GM21576 (cell line): ENCODE results near the gene TAPT1.
A peak's percentile ranks its signal among the peaks of the same experiment; 100 is the strongest.

Experiments used
- ATAC-seq: cut with Tn5 transposase; IDR thresholded peaks from one replicate; pipeline ENCODE4 v1.9.1; 2021; ENCODE audit warnings: mild to moderate bottlenecking, moderate library complexity; ENCODE audit not compliant: unreplicated experiment

Gene TAPT1

DNA sequence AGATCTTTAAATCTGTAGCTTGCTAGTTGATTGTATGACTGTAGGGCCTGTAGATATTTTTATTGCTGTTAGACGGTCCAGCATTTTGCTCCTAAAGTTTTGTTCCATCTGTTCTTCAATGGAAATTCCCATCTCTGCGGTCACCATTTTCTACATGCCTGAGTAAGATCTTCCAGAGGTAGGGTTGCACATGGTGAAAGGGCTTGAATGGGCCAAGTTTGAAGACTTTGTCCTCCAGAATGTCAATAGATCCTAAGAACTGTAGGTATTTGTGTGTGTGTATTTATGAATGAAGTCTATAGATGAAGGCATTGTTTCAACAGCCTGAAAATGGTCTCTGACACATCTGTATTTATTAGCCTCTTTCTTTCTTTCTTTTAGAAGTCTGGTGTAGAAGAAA is 22.3 kb upstream of the TAPT1 start:
- no peak for ATAC-seq

DNA sequence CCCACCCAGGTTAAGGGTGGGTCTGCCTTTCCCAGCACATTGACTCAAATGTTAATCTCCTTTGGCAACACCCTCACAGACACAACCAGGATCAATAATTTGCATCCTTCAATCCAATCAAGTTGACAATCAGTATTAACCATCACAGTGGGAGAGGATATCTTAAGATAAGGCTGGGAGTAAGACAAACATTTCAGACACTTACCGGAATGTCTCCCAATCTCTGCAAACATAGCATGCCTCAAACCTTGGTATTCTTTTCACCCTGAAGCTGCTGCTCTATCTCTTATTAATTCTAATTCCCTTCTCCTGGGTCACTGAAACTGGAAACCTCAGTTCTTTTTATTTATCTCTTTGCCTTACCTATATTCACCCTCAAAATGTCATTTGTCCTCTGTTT is 19.0 kb upstream of the TAPT1 start:
- ATAC-seq, result no peak

DNA sequence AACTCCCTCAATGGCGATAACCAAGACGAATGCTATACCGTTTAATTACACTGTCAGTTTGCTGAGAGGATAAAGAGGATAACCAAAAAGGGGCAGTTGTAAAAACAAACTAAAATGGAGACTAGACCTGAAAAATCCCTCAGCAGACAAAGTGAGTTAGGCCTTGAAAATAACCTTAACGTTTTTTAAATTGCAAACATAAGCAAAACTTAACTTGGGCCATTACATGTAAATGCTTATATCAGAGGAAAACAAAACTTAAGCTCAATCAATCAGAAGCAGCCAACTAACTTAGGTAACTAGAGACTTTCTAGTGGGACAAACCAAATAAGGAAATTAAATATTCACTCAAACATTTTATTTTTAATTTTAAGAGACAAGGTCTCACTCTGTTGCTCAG is 17.0 kb upstream of the TAPT1 start:
- ATAC-seq, result no peak

DNA sequence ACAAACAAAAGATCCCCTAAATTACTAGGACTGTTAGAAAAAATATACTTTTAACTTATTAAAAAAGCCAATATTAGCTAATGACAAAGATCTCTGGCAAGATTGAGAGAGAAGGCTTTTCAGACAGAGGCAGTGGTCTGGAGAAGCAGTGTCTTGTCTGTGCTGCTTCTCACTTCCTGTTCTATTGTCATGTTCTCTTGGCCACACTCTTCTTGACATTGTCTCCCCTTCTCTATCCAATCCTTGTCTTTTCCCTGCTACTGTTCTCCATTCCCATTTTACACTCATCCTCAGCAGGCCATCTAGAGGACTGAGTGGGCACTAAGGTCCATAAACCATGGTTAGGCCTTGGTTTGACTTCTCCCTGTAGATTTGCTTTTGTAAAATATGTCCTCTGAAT is 14.0 kb upstream of the TAPT1 start:
- ATAC-seq, result no peak

DNA sequence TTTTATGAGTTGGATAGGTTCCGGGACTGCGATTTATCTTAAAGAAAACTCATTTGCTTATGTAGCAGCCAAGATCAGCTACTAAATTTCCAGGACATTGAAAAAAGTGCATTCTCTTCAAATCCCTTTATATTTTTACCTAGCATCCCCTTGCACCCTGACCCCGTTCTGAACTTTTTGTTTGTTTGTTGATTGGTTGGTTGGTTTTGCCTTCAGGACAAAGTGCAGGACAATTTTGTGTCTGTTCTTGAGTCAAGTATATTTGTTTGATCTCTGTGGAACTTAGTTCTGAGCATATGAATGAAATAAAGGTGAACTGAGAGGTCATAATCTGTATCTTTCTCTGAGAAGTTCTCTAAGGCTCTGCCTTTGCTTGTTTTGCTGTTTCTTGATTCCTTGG is 12.8 kb upstream of the TAPT1 start:
- no peak for ATAC-seq

DNA sequence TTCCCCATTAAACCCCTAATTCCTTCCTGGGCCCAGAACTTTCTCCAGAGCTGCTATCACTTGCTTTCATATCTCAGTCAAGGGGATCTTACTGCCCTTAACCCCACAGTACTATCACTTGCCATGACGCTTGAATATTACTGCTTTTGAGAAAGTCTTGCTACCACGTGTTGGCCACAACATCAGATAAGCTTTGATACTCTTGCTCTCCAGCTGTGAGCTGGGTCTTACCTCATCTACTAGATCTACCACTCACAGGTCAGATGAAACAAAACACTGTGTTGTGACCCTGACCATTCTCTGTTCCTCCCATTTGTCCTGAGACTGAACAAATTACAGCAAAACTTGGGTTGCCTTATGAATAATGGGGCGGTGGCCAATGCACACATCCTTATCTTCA is 12.1 kb upstream of the TAPT1 start:
- ATAC-seq, result no peak

DNA sequence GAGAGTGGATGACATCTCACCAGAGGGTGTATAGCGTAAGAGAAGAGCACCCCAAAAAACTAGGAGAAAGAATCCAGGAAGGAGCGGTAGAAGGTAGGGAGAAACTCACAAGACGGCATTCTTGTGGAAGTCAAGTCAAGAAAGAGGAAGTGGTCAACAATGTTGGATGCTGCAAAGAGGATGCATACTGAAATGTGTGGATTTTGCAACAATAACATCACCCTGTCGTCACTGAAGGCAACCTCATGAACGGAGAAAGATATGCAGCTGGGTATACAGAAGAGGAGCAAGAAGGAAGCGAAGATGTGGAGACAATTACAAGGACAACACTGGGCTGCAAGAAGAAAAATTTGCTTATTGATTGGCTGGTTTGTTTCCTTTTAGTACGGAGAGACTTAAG is 11.4 kb upstream of the TAPT1 start:
- ATAC-seq, result no peak

DNA sequence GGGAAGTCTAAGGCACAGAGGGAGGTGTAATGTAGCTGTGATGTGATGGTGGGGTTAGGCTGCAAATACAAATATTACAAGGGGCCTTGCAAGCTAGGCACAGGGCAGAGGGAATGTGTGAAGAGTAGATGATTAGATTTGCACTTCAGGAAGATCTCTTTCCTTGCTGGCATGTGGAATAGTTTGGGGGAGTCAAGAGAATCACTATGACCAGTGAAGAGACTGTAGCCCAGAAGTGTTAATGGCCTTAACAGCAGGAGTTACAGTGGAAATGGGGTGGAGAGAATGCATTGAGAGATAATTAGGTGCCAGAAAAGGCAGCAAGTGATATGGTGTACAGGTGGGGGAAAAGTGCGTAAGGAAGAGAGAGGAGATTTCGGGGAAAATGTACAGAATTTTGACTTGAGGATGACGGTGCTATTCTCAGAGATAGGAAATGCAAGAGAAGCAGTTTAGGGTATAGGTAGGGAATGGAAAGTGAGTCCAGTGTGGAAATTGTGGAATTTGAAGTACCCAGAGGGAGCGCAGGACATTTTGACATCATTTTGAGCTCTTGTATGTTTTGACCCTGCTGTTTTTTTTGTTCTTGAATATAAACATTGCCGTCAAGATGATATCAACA is 10.2 kb upstream of the TAPT1 start:
- no peak for ATAC-seq

DNA sequence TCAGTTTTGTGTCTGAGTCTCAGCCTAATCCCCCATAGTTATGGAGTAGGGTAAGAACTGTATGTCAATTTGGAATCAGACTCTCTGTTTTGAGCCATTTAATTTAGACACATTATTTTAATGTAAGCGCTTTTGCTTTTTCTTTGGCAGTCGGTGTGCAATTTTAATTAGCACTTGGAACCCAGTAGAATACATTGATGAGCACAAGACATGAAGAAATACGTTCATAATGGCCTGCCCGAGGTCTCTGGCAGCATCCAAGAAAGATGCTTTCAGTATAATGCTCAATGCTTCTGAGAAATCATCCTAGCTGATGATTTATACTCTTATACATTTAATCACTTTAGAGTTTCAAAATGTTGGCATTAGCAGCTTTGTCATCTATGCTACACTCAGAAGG is 8.9 kb upstream of the TAPT1 start:
- no peak for ATAC-seq

DNA sequence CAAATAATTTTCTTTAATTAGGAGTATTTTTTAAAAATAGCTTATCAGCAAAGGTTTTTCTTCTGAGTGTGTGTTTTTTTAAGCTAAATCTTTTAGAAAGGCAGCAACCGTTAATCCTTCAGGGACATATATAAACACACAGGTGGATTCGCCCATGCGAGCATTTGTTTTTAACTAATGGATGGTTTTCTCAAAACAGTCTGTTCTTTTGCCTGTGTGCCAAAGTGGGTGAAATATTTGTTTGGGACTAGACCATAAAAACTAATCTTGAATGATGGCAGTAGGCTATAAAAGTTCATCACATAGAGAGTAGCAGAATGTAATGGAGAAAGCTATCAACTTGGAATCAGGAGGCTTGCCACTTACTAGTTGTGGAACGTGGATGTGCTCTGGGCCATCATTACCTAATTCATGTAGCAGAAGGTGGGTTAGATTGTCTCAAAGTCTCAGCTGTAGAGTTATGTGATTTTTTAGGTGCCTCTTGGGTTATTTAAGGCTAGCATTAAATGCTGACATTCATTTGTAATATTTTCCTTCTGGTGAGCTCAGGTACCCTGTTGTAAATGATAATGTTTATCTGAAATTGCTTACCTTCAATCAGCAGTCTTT is 7.4 kb upstream of the TAPT1 start:
- ATAC-seq, result no peak

DNA sequence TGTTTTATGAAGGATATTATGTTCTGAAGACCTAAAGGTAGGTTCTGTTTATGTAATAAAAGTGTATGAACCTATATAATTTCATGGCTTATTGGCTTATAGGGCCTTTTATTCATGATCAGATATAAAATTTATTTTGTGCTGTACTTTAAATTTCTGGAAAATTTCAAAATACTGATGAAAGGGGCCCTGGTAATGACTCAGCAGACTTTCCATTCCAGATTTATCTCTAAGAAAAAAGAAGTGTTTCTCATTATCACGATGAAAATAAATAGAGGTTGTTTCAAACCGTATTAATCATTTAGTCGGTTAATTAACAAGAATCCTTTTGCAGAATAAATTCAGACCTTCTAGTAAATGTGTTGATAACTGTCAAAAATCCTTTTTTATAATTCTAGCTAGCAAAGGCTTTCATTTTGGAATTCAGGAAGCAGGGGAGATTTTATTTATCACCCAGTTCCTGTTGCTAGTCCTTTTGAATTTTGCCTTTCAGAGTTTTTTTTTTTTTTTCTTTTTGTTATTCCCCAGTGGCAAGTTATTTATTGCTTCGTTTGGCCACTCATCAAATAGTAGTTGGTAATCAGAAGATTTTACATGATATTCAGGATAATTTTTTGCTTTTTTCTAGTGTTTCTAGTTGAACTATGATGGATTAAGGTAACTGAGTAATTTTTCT is 5.4 kb upstream of the TAPT1 start:
- no peak for ATAC-seq

DNA sequence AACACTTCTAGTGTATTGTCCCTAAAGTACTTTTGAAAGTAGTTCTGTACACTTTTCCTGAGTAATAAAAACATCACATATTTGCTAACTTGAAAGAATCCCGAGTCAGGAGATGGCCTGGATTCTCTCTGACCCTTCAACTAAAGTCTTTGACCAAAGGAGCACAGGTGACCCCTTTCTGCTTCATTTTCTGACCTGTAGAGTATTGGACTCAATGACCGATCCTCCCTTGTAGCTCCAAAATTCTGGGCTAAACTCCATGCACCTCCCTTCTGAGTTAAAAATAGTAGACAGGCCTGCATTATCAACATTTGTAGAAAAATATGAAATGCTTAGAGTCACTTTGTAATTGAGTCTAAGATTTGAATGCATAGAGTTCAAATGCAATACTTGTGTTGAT is 4.0 kb upstream of the TAPT1 start:
- no peak for ATAC-seq

DNA sequence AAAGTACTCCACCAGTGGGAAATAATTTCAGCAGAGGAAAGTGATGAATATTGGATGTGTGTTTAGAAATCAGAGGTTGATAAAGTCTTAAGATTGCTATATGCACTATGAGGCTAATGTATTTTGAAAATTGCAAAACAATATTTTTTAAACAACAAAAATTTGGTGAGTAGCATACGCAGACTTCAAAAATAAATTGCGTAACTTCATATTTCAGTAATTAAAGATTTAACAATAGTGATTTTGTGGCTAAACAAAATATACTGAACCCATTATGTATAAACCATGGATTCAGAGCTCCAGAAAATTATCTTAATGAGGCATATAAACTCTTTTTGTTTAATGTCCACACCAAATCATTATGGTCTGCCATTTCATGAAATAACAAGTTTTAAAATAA is 3.3 kb upstream of the TAPT1 start:
- ATAC-seq, result no peak

DNA sequence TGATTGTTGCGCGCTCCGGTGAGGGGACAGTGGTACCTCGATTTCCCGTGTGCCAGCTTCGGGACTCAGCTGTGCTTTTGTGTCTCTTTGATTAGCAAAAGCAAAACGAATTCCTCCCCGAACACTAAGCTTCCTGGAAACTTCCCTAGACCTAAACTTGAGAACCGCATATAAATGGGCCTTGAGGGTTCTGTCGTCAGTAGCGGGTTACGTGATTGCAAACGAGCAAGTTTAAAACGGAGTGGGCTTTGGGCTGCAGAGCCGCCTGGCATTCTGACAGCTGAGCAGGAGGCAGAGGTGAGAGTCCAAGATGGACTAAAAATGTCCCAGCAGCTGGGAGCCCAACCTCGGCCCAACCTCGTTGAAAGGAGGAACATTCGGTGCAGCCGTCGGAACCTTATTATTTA is 1.2 kb upstream of the TAPT1 start:
- ATAC-seq, result no peak

DNA sequence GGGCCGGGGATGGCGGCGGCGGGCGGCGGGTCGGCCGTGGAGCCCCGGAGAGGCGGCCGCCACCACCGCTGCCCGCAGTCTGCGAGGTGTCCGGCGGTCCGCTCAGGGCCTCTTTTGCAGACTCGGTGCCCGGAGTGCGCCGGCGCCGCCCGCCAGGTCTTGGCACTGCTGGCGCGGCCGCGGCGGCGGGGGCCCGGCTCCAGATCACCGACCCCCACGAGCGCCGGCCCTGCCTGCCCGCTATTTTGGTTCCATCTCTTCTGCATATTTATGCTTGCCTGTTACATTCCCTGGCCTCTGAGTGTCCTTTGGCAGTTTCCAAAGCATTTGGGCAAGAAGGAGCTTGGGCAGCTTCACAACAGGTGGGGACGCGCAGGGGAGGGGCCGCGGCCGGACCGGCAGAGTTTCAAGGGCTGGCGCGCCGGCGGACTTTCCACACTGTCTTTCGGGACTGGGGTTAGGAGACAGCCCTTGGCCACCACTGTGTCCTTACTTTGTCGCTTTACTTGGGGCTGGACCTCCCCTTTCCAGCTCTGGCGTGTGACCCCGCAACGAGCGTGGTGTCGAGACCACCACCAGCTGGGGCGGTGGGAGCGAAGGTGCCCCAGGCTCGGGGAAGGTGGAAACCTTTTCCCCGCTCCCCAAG is 668 bp upstream of the TAPT1 start:
- peak; percentile 33 for ATAC-seq

DNA sequence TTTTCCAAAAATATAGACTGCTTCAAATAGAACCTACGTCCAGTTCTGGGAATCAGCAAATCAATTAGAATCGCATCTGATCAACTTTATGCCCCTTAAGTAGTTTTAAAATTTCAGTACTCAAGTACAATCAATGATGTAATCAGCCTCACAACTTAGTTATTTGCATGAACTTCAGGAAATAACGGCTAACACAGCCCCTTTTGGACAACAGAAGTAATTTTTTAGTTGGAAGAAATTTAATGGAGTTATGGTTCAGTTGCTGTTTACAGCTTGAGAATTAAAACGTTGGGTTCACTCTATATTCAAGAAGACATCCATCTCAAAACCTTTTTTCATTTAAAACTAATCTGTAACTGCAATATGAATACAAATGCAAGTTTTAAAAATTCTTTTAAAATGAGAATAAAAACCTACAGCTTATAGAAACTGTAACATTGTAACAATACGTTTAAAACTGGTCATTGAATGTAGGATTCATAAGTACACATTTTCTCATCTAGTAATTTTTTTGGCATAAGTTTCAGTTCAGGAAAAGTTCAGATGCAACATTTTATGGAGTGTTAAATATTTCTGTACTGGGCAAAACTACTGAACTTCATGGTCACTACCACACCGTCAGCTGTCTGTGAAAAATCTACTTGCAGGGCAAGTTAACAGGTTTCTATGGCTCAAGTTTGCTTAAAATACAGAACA is 956 bp downstream of the TAPT1 start:
- ATAC-seq, result no peak

DNA sequence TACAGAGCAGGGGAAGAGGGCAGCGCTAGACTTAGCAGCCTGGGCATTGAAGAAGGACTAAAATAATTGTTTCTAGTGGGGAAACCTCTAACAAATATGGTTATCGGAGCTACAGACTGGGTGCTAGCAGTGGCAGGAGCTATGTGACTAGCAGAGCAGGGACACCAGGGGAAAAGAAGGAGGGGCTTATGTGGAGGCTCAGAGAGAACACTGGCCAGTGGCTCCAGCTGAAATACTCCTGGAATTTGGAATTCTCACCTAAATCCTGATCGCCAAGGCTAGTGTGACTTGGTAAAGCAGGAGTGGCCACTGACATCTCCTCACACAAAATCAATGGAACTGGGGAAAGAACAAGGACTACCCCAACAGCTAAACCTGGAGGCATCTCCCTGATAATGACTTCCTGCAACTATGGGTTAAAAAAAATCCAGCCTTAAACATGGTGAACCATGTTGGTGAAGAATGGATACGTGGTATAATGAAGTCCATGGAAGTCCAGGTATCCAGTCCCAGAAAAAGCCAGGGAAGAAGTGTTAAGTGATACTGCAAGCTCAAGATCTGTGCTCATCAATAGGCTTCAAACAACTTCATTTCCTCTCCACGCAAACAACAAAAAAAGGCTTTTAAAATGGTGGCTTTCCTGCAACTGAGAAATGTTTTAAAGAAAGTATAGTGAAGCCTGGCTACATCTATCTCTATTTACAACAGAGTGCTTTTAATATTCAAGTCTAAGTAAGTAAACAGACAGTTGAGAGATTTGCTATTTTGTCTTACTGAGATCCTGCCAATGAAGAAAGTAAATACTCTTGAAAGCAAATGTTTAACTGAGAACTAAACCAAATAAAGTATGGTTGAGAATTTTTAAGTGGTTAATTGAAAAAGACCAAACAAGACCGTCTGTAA is 1.8 kb downstream of the TAPT1 start:
- no peak for ATAC-seq

DNA sequence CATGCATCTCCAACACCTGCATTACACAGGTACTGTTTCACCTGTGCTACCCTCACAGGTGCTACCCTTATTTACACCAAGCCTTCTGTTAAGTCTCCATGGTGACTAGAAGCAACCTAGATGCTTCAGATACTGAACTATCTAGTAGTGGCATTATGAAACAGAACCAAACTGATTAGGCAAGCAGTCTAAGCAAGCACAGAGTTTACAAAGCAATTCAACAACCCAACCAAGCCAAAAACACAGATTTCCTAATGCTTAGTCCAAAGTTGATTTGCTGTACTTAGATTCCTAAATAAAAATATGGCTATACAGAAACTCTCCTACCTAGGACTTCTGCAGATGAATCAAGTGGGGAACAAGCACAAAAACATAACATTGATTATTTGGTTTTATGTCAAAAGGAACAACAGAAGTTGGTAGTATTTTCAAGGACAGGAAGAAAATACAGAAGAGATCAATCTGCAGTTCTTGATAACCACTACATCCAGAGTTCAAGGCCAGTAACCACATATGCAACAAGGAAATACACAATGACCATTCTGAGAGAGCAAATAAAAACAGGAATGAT is 3.2 kb downstream of the TAPT1 start:
- no peak for ATAC-seq

DNA sequence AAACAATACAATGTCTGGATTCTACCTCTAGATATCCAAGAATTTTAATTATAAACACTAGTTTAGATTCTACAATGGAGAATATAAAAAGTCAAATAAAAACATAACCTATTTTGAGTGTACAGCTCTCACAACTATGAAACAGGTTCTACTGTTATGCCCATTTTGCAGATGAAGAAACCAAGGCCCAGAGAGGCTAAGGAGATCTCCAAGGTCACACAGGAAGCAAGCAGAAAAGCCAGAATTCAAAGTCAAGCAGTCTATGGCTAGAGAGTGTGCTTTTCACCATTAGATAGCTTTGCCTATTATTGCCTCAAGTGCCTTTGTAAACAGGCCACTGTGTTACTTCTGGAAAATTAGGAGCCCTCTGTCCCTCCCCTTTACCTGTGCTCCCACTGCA is 7.3 kb downstream of the TAPT1 start:
- ATAC-seq, result no peak
